ENCODE data around the gene LRRC1. TPM values are rescaled to one million over a fixed set of nuclear protein-coding genes. Genes with fewer than 3 reads are reported as not detected.

Gene LRRC1
- 27.7 and 31.6 TPM in 2 replicates for total RNA-seq (2016; rRNA removed; fragmentation: Illumina TruSeq; extraction: Trizol)
- 5.6 and 6.2 TPM in 2 replicates for total RNA-seq (2016; cell fraction: cytosol; rRNA removed; fragmentation: Illumina TruSeq; extraction: Trizol; ENCODE audit: low read depth)
- total RNA-seq (2016; cell fraction: insoluble cytoplasmic fraction; rRNA removed; fragmentation: Illumina TruSeq; extraction: Trizol) = 29.5 and 30.9 TPM in 2 replicates
- 15.3 and 17.6 TPM in 2 replicates for total RNA-seq (2016; cell fraction: membrane; rRNA removed; fragmentation: Illumina TruSeq; extraction: Trizol)
- 29.7 and 30.0 TPM in 2 replicates for total RNA-seq (2016; cell fraction: nucleus; rRNA removed; fragmentation: Illumina TruSeq; extraction: Trizol)
- polyA plus RNA-seq (2011; rRNA removed) = 13.1 and 15.6 TPM in 2 replicates
- polyA plus RNA-seq (2011; cell fraction: cytosol; rRNA removed) = 9.5 and 12.1 TPM in 2 replicates
- 20.2 and 23.5 TPM in 2 replicates for polyA plus RNA-seq (2011; cell fraction: nucleus; rRNA removed)
- polyA plus RNA-seq (2012) = 12.8 and 20.0 TPM in 2 replicates
- polyA plus RNA-seq (2016; cell fraction: cytosol; fragmentation: Illumina TruSeq; extraction: Trizol; ENCODE audit: low read depth) = 2.9 and 3.4 TPM in 2 replicates
- 30.2 and 31.3 TPM in 2 replicates for polyA plus RNA-seq (2016; cell fraction: insoluble cytoplasmic fraction; fragmentation: Illumina TruSeq; extraction: Trizol; ENCODE audit: low read depth)
- 8.2 and 8.7 TPM in 2 replicates for polyA plus RNA-seq (2016; cell fraction: membrane; fragmentation: Illumina TruSeq; extraction: Trizol; ENCODE audit: low read depth)
- polyA plus RNA-seq (2016; cell fraction: nucleus; fragmentation: Illumina TruSeq; extraction: Trizol; ENCODE audit: insufficient read depth, low read depth) = 30.0 and 31.5 TPM in 2 replicates
- 9.7 and 25.8 TPM in 2 replicates for polyA minus RNA-seq (2011; rRNA and poly(A)+ RNA removed; ENCODE audit: low replicate concordance)
- 9.8 and 10.7 TPM in 2 replicates for polyA minus RNA-seq (2011; cell fraction: cytosol; rRNA and poly(A)+ RNA removed)
- polyA minus RNA-seq (2011; cell fraction: nucleus; rRNA and poly(A)+ RNA removed) = 32.8 and 35.4 TPM in 2 replicates
- percentile 88 among the genes with signal in this experiment for Bru-seq, nascent RNA
- BruChase-seq, experiment 1, labeled RNA remaining after a 6-hour chase = percentile 69 among the genes with signal in this experiment
- percentile 70 among the genes with signal in this experiment for BruChase-seq, experiment 2, labeled RNA remaining after a 2-hour chase
- long read RNA-seq, experiment 1, partial matches to known transcripts = 1 of 10 reads
- long read RNA-seq, experiment 1, other reads (novel, unspliced or antisense) = 5 of 10 reads
- long read RNA-seq, experiment 2, transcript LRRC1-202 (14 exons, 3,180 nt) = major isoform, 16 of 35 reads
- long read RNA-seq, experiment 2, partial matches to known transcripts = 4 of 35 reads
- long read RNA-seq, experiment 2, other reads (novel, unspliced or antisense) = 14 of 35 reads

GRCh38 chr6:53794720-53795339 lies at the start of gene LRRC1:
Gene LRRC1, plus strand, starts transcription at chr6:53795005. Its CDS starts 252 bp downstream, at chr6:53795257.
- Histone ChIP-seq H2AFZ (ENCODE audit: low read length) (no peak within 1 kb of the TSS), H3K4me3 (replicated peaks in 1 of 3; ENCODE audit: insufficient read depth in 1 of 3, low read depth in 2 of 3, low read length in 3 of 3) (peak within 1 kb of the TSS; percentile 92 to 98 (median 96)), H4K20me1 (ENCODE audit: insufficient read depth, low read length) (no peaks in the 10 kb centered on the region), H3K36me3 (replicated peaks in 1 of 2; ENCODE audit: control insufficient read depth in 1 of 2, insufficient read depth in 2 of 2, low read length in 2 of 2) (no peaks in the 10 kb centered on the region), H3K79me2 (ENCODE audit: insufficient read depth, low read length) (peaks cover 47% of the 10 kb centered on the region), H3K4me2 (ENCODE audit: low read depth, low read length) (peak within 1 kb of the TSS; percentile 91), H3K4me1 (ENCODE audit: insufficient read depth, low read length) (peaks cover 60% of the 10 kb centered on the region), H3K9me3 (ENCODE audit: low read length) (no peaks in the 10 kb centered on the region), H3K27ac (ENCODE audit: extremely low read length, insufficient read depth, low read length) (peak within 1 kb of the TSS; percentile 81), H3K9ac (ENCODE audit: insufficient read depth, low read depth, low read length) (peak within 1 kb of the TSS; percentile 83), H3K27me3 (ENCODE audit: control insufficient read depth in 1 of 2, insufficient read depth in 2 of 2, low read length in 2 of 2) (no peaks in the 10 kb centered on the region; a peak in 1 of 5 replicates)
- under 1% methylated on average over 45 of the region's 75 CpGs for WGBS (ENCODE audit: low lambda C conversion rate)
- intact Hi-C loops (cut with micrococcal nuclease; ENCODE audit: unreplicated experiment) (loop anchor here (1.0 to 10.0 kb wide), 5 partner anchors 59 to 250 kb away; partner anchors contain the start of gene GCLC), in situ Hi-C loops (cut with HindIII; ENCODE audit: extremely low pct_ligation_motif_present, low pct_unique_long_range_greater_than_20kb) (loop anchor here (5.0 kb wide), 2 partner anchors 162 to 248 kb away; partner anchors contain the start of gene GCLC)
- CTCF ChIA-PET (ENCODE audit: low intra/inter-chr PET ratio, low total read pairs) = interaction anchor here (1.2 kb wide), 1 partner anchor 66 kb away, joined by 3 read pairs; no protein-coding TSS in a partner anchor
- BruUV-seq (replicated peaks) = no TSS peak
- ATAC-seq (peak; percentile 72), FAIRE-seq (no peak), DNase-seq (ENCODE audit: low spot score) (peak; percentile 88)
- POLR2A ChIA-PET = interaction anchor here (0.6 to 4.4 kb wide), 33 partner anchors 9 to 800 kb away, joined by 3 to 44 read pairs (median 5); partner anchors contain the start of genes FBXO9, GCLC and GSTA4
- peak; percentile 83 for TF ChIP-seq ZHX2 (IDR thresholded peaks at IDR 0.05; ENCODE audit: low read depth)
- TF ChIP-seq ZHX2 (CRISPR knock-in tag; IDR thresholded peaks at IDR 0.05; ENCODE audit: borderline replicate concordance) = no peak; the same call in 1 of the 2 replicates
- 0 out of 2 replicates have a peak, but pooled peaks have one; percentile 28 for TF ChIP-seq PAWR (CRISPR knock-in tag; IDR thresholded peaks at IDR 0.05; ENCODE audit: borderline replicate concordance)
- TF ChIP-seq EHMT2 (IDR thresholded peaks at IDR 0.05; ENCODE audit: borderline replicate concordance, low read depth, low read length) = no peak
- TF ChIP-seq ZBTB20 (CRISPR knock-in tag; IDR thresholded peaks at IDR 0.05; ENCODE audit: borderline replicate concordance, low read depth) = no peak; the same call in 1 of the 2 replicates
- TF ChIP-seq ZBTB8A (CRISPR knock-in tag; IDR thresholded peaks at IDR 0.05; ENCODE audit: borderline replicate concordance, low read depth) = no peak
- TF ChIP-seq RBM39 (IDR thresholded peaks at IDR 0.05; ENCODE audit: low read depth, low read length, poor library complexity, severe bottlenecking) = peak; percentile 95
- 0 out of 2 replicates have a peak, but pooled peaks have one; percentile 61 for TF ChIP-seq ZNF790 (CRISPR knock-in tag; IDR thresholded peaks at IDR 0.05; ENCODE audit: borderline replicate concordance)
- TF ChIP-seq NR0B2 (CRISPR knock-in tag; IDR thresholded peaks at IDR 0.05) = peak; percentile 52; the same call in 1 of the 2 replicates
- peak; percentile 86 for TF ChIP-seq XRCC5 (optimal IDR thresholded peaks at IDR 0.05; ENCODE audit: low read length)

Data from HepG2 (cell line).